ENCODE results near the gene NTF3.
A peak's percentile ranks its signal among the peaks of the same experiment; 100 is the strongest.

Gene NTF3

DNA sequence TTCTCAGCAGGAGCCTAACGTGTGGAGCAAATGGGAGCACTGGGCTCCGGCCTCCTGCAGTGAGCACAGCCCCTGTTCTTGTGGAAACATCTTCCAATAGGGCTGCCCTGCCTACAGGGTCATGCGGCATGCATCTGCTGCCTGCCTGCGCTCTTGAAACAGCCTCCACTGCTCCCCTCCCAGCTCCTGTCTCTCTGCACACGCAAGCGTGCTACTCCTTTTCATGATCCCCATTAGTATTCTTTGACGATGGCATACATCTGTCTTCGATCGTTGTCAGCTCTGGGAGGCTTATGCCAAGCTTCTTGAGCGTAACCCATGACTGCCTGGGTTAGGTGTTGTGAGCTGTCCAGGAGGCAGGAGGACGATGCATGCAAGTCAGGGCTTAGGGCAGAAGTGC lies 23.1 kb downstream of the NTF3 start:
- Histone ChIP-seq H3K27ac (no peak overlapping the region), H3K4me3 (no peak overlapping the region)

DNA sequence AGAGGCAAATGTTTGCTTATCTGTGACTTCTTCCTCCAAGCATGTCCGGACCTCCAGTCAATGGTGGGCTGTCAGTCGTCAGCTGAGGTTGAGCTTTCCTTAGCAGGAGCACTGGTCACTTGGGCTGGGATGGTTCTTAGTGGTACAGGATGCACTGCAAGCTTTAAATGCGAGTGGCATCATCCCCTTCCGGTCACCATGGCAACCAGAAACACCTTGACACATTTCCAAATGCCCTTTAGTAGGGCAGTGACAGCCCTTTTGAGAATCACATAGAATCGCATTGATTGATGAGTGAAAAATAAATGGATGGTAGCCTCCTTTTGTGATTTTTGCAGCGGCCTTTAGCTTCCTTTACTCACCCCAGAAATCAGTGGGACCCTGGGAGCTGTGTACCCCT lies 24.1 kb downstream of the NTF3 start:
- no peak overlapping the region for H3K4me3 ChIP-seq
- peak overlapping the region in 1 of 21 experiments; percentile 74 for H3K27ac ChIP-seq

DNA sequence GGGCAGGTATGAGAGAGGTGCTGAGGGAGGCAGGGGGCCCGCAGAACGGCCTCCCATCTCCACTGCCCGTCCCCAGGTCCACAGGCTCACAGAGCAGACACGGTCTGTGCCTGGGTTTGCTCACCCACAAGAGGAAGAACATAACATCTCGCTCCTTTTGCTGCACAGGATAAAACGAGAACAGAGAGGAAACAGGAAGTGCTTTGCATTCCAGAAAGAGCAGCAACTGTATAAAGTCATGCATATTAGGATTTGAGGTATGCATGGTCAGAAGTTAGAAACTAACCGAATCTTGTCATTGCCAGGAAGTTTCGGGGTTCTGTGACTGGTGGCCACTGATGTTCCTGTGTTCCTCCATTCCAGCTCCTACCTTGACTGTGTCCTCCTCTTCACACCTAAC lies 25.0 kb downstream of the NTF3 start:
- Histone ChIP-seq H3K4me3 (no peak overlapping the region), H3K27ac (peak overlapping the region in 2 of 21 experiments; percentile 31 to 74)

DNA sequence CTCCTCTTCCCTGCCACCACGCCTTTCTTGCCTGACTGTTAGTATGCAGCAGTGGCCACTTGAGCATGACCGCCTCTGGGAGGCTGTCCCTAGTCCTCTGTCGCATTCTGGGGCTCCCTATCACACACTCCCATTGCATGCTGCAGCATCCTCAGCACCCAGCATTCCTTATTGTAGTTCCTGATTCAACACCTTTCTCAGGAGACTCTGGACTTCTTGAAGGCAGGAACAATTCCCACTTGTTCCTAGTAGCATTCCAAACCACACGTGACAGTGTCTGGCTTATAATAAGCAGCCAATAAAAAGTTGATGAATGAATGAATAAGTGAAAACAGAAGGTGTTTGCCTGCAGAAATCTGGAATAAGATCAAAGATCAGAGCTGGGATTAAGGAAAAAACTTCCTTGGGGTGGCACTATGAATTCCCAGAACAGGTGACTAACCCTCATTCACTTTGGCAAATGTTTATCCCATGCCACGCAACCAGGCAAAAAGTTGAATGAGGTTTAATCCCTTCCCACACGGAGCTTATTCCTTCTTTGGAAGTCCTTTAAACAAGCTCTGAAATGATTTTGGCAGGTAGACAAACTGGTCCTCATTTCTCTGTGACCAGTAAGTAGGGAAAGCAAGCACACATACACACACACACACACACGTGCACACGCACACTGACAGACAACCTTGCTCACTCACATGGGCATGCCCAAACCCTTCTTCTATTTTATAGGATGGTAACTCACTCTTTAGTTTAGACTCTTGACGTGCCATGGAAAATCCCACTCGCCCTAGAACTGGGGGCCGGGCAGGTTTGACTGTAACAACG lies 26.5 kb downstream of the NTF3 start:
- Histone ChIP-seq H3K27ac (no peak overlapping the region), H3K4me3 (no peak overlapping the region)

DNA sequence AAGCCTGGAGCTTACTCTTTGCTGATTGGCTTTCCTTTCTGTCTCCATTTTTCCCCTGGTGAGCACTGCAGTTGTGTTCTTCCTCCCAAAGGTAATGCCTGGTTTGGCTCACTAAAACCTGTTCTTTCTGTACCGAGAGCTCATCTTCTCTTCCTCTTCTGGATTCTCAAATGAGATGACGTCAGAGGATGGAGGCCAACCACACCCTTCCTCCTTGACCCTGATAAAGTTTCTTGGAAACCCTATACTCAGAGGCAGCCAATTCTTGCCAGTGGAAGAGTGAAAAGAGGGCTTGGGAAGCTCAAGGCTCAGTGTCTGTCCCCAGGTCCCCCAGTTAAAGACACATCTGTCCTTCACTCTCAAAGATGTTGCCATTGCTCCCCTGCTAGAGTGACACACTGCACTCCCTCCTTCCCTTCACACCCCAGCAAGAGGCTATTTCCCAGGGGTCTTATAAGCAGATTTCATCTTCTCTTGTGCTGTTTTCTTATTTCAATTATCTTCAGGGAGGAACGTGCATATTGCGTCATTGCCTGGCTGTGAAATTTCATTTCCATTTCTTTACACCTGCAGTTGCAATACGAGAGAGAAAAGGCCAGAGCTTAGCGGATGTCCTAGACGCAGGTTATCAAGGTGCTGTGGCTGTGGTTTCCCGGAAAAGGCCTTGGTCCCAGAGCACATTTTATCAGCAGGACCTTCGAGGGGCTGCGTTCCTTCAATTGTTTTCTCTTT lies 27.3 kb downstream of the NTF3 start:
- Histone ChIP-seq H3K4me3 (no peak overlapping the region), H3K27ac (no peak overlapping the region)

DNA sequence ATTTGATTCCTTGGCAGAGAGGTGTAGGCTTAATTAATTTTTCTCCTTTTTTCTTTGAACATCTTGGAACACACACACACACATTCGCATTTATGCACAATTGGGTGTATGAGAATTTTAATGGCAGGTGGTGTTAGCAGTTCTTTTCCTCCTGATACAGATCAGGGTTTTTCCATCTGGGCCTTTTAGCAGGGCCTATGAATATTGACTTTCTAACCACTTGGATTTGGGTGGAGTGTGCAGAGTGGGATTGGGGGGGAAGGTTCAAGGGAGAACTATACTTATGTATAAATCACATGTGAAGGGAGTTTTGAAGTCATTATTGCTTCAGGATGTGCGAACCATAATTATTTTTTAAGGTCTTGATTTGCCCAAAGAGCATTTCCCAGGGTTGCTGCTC lies 28.9 kb downstream of the NTF3 start:
- Histone ChIP-seq H3K4me3 (no peak overlapping the region), H3K27ac (no peak overlapping the region)

DNA sequence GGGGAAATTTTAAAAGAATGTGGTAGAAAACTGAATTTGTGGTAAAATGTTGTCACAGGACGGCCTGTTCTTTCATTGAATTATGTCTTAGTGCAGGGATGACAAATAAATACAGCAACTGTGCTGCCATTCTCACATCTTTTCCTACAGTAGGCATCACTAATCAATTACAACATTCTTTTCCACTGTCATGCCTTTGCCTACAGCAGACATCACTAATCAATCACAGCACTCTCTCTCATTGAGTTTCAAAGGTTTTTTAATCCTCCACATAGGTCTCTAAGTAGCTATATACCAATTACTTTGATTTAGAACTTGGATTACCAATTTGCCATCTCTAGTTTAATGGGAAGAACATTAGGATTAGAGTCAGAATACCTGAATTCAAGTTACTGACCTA lies 30.1 kb downstream of the NTF3 start:
- H3K4me3 ChIP-seq = no peak overlapping the region

DNA sequence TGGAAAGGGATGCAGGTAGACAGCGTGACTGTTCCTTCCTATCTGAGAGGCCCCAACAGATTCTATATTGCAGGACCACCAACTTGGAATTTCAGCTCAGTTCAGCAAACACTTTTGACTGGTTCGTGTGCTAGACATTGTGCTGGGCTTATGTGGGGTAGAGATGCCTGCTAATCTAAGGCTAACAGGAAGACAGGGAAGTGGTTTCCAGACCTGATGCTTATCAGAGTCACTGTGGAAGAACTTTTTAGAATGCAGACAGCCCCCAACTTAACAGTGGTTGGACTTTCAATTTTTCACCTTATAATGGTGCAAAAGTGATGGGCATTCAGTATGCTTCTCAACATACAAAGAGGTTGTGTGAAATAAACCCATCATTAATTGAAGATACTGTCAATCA lies 32.2 kb downstream of the NTF3 start:
- H3K4me3 ChIP-seq = no peak overlapping the region

More for the DNA sequence above, 30.1 kb downstream of the NTF3 start:
- no peak overlapping the region for H3K27ac ChIP-seq

DNA sequence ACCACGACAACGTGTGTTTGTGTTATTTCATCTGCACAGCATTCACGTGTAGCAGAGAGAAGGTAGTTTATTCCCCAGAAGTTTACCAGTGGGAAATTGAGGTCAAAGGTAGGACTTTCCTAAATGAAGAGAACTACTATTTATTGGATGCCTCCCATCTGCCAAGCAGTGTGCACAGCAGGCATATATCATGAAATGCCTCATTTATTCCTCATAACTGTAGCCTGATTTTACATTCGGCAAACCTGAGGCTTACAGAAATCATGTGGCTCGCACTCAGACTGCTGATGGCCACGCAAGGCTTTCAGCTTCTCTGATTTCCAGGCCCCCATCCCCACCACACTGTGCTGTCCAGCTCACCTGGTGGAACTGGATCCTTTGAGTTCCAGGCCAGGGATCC lies 33.5 kb downstream of the NTF3 start:
- H3K27ac ChIP-seq = no peak overlapping the region
- no peak overlapping the region for H3K4me3 ChIP-seq

More for the DNA sequence above, 32.2 kb downstream of the NTF3 start:
- no peak overlapping the region for H3K27ac ChIP-seq

DNA sequence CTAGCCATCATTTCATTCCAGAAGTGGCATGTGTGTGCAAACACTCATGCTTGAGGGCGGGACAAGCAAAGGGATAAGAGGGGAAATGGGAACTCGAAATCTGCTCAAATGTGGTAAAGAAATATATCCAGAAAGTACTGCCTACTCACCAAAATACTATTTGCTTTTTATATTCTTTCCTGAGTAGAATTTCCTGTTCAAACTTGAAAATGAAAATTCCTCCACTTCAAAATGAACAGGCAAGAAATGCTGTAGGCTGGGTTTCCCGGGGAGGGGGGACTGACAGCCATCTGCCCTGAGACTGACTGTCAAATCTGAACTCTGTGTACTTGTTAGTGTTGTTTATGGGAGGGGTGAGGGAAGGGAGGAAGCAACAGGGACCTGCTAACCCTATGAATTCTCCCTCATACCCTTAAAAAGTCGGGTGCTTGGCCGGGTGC lies 34.6 kb downstream of the NTF3 start:
- H3K4me3 ChIP-seq = no peak overlapping the region
- H3K27ac ChIP-seq = peak overlapping the region in 2 of 21 experiments; percentile 0 to 38

DNA sequence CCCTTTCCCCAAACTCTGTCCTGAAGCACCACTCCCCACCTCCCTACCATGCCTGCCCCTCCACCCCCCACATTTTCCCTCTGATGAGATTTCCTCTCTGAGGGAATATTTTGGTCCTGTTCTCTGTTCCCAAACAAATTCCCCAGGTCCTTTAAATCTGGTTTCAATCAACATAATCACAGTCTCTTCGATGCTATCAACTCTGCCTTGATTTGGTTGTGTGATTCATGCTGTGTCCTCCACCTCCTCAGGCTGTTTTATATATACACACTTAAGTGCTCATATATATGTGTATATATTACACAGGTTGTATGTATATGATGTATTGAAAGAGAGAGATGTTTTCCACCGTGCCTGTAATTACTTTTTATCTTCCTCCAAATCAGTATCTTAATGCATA lies 36.0 kb downstream of the NTF3 start:
- no peak overlapping the region for H3K27ac ChIP-seq
- no peak overlapping the region for H3K4me3 ChIP-seq

DNA sequence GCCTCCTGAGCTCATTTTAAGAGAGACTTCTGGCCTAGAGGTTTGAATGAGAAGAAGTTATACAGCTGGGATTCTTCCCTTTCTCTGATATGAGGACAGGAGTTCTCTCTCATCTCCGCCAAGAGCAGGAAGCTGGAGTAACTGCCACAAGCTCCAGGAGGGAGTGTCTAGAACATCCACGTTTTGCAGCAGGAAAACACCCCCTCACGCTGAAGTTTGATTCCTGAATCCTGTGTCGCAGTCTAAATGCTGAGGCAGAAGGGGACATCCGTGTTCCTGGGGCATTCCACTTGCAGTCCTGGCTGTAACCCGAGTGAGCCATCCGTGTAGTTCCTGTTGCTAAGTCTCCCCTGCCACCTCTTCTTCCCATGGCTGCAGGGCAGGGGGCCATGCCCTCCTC lies 38.3 kb downstream of the NTF3 start:
- H3K27ac ChIP-seq = no peak overlapping the region
- H3K4me3 ChIP-seq = no peak overlapping the region

DNA sequence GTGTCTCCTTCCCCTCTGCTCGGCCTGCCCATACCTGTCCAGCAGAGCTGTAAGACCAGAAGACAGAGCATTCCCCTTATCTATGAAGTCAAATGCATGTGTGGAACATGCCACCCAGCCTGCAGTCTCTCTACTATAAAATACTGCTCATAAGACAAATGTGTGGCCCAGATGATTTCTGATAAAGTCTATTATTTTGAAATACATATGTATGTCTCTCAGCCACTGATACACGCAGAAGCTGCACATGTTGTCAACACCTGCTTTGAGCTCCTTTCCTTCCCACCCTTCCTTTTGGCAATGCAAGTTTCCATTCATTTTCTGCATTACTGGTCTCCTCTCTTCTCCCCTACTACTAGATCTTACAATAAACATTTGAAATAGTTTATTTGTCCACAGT lies 38.8 kb downstream of the NTF3 start:
- Histone ChIP-seq H3K4me3 (no peak overlapping the region), H3K27ac (no peak overlapping the region)

DNA sequence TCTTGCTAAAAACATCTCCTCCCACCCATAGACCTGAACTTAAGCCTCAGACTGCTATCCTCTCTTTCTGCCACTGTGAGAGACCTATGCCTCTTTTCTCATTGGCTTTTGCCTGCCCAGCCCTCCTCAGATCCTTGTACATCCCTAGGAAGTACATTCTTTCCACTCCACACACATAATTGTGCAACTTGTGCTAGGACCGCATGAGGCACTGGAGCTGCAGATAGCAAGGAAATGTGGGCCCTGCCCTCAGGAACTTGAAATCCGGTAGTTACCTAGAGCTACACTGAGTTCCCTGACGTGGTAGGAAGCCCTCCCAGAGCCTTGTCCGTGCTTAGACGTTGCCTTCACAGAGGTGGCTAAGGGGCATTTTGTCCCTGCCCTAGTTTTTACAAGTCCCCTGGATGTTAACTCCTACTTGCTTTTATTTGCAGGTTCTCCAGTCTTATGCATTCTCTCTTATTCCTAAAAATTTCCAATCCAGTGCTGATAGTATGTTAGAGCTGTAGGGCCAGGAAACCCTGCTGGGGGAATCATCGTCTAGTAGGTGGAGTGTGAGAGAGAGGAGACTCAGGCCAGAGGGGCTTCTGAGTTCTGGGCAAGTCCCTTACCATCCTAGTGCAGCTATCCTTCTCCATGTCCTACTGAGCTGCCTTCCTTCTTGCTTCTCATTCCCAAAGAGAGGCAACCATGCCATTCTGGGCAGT lies 41.3 kb downstream of the NTF3 start:
- no peak overlapping the region for H3K4me3 ChIP-seq

DNA sequence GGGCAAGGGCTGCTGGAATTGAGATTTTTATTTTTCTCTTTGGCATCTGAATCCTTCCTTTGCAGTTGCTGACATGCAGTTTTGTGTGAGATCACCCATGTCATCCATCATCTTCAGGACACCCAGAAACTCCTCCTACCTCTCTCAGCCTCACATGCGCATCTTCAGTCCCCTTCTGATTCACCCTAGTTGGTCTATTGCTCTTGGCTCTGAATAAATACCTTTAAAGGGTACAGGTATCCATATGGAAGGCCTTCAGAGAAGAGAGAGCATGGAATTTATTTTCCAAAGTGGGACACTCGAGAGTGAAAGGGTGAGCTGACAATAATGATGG lies 41.8 kb downstream of the NTF3 start:
- no peak overlapping the region for H3K27ac ChIP-seq
- H3K4me3 ChIP-seq = no peak overlapping the region

More for the DNA sequence above, 41.3 kb downstream of the NTF3 start:
- no peak overlapping the region for H3K27ac ChIP-seq

DNA sequence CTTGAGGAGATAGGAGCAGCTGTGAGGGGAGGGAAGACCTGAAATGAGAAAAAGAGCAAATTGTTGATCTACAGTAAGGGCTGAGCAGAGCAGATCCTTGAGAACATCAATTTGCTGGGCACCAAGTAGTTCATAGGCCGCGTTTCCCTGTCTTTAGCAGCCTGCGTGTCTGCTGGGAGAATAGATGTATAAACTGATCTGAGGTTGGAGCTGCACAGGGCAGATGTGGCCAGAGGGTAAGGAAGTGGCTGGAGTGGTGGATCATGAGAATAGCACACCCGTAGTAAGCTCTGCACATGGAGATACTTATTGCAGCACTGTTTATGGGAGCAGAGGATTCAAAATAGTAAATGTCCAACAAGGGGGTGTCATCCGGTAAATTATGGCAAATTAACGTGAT lies 44.4 kb downstream of the NTF3 start:
- no peak overlapping the region for H3K27ac ChIP-seq
- H3K4me3 ChIP-seq = no peak overlapping the region

DNA sequence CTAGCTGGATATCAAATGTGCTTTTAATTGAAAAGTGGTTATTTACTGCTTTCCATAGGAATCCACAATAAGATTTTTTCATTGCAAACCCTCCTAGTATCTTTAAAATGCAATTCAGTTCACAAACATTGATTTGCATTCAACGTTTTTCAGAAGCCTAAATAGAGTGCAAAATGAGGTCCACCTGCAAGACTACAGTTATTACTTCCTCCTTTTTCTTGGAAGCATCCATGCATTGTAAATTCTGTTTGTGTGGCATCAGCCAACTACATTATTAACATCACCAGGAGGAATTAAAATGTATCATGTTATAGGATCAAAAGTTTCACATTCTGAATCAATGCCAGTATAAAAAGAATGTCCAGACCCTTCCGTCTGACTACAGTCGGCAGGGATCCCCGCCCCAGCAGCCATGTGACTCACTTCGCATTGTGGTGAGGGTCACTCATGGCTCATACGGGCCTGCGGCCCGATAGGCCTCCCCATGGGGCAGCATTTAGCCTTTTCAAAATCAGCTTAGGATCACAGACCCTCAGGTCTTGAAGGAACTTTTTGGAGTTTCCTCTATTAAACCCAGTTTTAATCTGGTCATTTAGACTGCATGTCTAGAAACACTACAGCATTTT lies 46.3 kb downstream of the NTF3 start:
- Histone ChIP-seq H3K27ac (no peak overlapping the region), H3K4me3 (no peak overlapping the region)

DNA sequence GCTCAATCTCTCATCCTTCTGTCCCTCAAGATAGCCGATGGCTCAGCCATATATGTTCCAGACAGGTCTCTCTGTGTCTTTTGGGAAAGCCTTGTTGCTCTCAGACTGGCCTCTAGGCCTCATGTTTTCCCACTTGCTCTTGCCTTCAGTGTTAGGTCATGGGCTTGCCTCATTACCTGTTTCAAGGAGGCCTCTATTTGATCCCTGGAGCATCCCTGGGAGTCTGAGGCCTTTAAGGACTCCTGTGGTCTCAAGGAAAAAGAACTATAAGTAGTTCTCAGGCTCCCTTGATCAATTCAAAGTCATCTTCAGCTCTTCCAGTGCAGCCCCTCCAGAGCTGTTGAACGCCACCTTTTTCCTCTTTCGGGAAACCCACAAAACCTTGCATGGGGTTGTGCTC lies 47.9 kb downstream of the NTF3 start:
- Histone ChIP-seq H3K4me3 (no peak overlapping the region), H3K27ac (no peak overlapping the region)

DNA sequence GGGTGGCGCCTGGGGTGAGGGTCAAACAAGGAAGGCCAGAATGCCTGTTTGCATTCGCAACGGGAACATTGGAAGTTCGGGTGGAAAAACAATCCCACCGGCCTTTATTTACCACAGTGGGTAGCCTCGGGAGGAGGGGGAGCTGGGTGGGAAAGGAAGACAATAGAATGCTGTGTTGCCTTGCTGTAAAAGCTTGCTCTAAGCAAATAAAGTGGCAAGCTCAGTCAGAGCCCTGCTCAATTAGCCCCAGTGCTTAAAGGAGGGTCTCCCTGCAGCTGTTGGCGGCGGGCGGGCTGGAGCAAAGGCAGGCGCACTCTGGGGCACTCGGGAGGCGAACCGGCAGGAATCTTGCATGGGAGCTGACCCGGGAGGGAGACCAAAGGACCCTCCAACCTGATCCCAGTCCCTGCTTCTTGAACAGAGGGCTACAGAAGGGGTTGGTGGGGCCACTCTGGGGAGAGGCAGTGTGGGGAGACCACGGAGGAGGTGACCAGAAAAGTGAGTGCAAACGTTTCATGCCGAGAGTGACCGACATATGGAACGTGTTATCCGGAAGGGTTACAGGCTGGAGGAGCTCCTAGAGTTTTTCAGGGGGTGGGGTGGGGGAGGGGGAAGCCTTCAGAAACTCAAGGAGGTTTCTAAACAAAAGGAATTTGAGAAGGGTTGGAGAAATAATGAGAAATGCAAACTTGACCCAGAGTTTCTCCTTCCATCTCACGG lies 48.5 kb downstream of the NTF3 start:
- no peak overlapping the region for H3K4me3 ChIP-seq
- no peak overlapping the region for H3K27ac ChIP-seq

DNA sequence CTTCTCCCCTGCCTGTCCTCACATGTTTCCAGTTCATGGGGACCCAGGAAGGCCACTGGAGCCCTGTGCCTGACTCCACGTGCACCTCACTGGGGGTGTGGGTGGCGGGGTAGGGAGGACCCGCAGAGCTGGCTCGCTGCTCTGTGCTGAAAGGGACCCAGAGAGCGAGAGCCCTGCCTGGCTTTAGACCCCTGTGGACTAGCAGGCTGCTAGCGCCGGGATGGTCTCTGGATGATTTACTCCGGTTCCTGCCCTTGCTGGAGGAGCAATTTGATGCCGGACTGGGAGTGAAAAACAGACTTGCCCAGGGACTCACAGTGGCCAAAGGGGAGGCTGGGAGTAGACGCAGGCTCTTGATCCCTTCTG lies 49.0 kb downstream of the NTF3 start:
- no peak overlapping the region for H3K4me3 ChIP-seq

More for the DNA sequence above, 49.0 kb downstream of the NTF3 start:
- no peak overlapping the region for H3K27ac ChIP-seq

Measured in skin epidermis (tissue), 12 donors.